B cell (primary cell): Measurements from ENCODE around the gene AGFG2. TPM values are rescaled to one million over a fixed set of nuclear protein-coding genes. Genes with fewer than 3 reads are reported as not detected.

ENCODE experiments used
- ATAC-seq: fragments of 200-7000 bp; cut with Tn5 transposase; one replicate; pipeline ENCODE4 v1.10.0; 2021; ENCODE audit warnings: low read depth, mild to moderate bottlenecking, moderate number of reproducible peaks, moderate library complexity
- CTCF ChIA-PET: fragments of 350-600 bp; sonication (Branson Sonifier 250); formaldehyde crosslinking; loops from one replicate; lab custom pipeline; 2021; ENCODE audit warnings: antibody characterized with exemption, inconsistent platforms; lab: Charles Lee
- POLR2A ChIA-PET: fragments of 350-600 bp; sonication (Branson Sonifier 250); formaldehyde crosslinking; loops from one replicate; lab custom pipeline; 2021; ENCODE audit warnings: antibody characterized with exemption; lab: Charles Lee
- DNase-seq: peaks from one replicate; pipeline ENCODE4 v3.0.0; 2013
- H2AFZ ChIP-seq: 2 replicates; pipeline ENCODE4 v1.6.1; 2012; ENCODE audit warnings: mild to moderate bottlenecking, low read depth, low read length; ENCODE audit not compliant: insufficient read depth, poor library complexity, severe bottlenecking
- H3K27ac ChIP-seq, 2 donors: 1 replicate in 1 of 2; 2 replicates in 1 of 2; pipeline ENCODE4 v1.5.1; 2012 to 2013; ENCODE audit warnings: low read length in 2 of 2, mild to moderate bottlenecking in 2 of 2, moderate library complexity in 1 of 2
- H3K27me3 ChIP-seq, 4 experiments: fragments of 200-600 bp in 1 of 4; sonication (generic) in 1 of 4; replicated peaks in 1 of 4; 1 replicate in 2 of 4; 2 replicates in 2 of 4; pipeline versions ENCODE4 v1.6.1 to v1.7.0; 2013 to 2016; ENCODE audit warnings: low read length in 3 of 4, mild to moderate bottlenecking in 2 of 4, mixed read lengths in 1 of 4, moderate library complexity in 1 of 4; ENCODE audit not compliant: insufficient read depth in 4 of 4, control insufficient read depth in 3 of 4; ENCODE audit errors: control extremely low read depth in 1 of 4
- H3K36me3 ChIP-seq, 2 experiments: replicated peaks in 1 of 2; 1 replicate in 1 of 2; 2 replicates in 1 of 2; pipeline versions ENCODE4 v1.6.1 to v1.7.1; 2013; ENCODE audit warnings: low read length in 1 of 2; ENCODE audit not compliant: insufficient read depth in 2 of 2, control insufficient read depth in 1 of 2; ENCODE audit errors: control extremely low read depth in 1 of 2, extremely low read depth in 1 of 2
- H3K4me1 ChIP-seq, 2 donors: fragments of 200-600 bp in 1 of 2; sonication (generic) in 1 of 2; 1 replicate in 1 of 2; 2 replicates in 1 of 2; pipeline versions ENCODE4 v1.5.1 to v1.6.1; 2013 to 2017; ENCODE audit warnings: low read length in 2 of 2; ENCODE audit not compliant: control insufficient read depth in 2 of 2, insufficient read depth in 2 of 2
- H3K4me2 ChIP-seq: replicated peaks from 2 replicates; pipeline ENCODE3; 2012; ENCODE audit warnings: mild to moderate bottlenecking, low read depth, low read length; ENCODE audit not compliant: poor library complexity, severe bottlenecking
- H3K4me3 ChIP-seq, 5 experiments: fragments of 200-600 bp in 1 of 5; sonication (generic) in 1 of 5; 1 replicate in 3 of 5; 2 replicates in 2 of 5; pipeline versions ENCODE4 v1.5.1 to v1.7.0; 2011 to 2016; ENCODE audit warnings: low read length in 4 of 5, mild to moderate bottlenecking in 4 of 5, low read depth in 2 of 5, control low read depth in 1 of 5, moderate library complexity in 1 of 5; ENCODE audit not compliant: insufficient read depth in 1 of 5; ENCODE audit errors: control extremely low read depth in 1 of 5, extremely low read depth in 1 of 5
- H3K79me2 ChIP-seq: fragments of 200-600 bp; sonication (generic); one replicate; pipeline ENCODE4 v1.6.0; 2016; ENCODE audit warnings: low read length; ENCODE audit not compliant: control insufficient read depth, insufficient read depth
- H3K9ac ChIP-seq: fragments of 200-600 bp; sonication (generic); 2 replicates; pipeline ENCODE4 v1.6.1; 2017; ENCODE audit warnings: mild to moderate bottlenecking, low read length, moderate library complexity
- H3K9me3 ChIP-seq, 3 donors: one replicate each; pipeline versions ENCODE4 v1.6.1 to v1.7.1; 2013; ENCODE audit warnings: low read length in 2 of 3; ENCODE audit not compliant: control insufficient read depth in 2 of 3, insufficient read depth in 1 of 3; ENCODE audit errors: control extremely low read depth in 1 of 3
- H4K20me1 ChIP-seq: 2 replicates; pipeline ENCODE4 v1.6.0; 2012; ENCODE audit warnings: mild to moderate bottlenecking, low read length; ENCODE audit not compliant: insufficient read depth, control insufficient read depth, poor library complexity, severe bottlenecking
- H3K27ac Mint-ChIP-seq: one replicate; pipeline ENCODE4 v1.8.0; 2021; ENCODE audit warnings: mixed read lengths
- H3K27me3 Mint-ChIP-seq: one replicate; pipeline ENCODE4 v1.8.0; 2021; ENCODE audit warnings: mixed read lengths
- H3K4me1 Mint-ChIP-seq: one replicate; pipeline ENCODE4 v1.8.0; 2021; ENCODE audit warnings: mixed read lengths
- H3K4me3 Mint-ChIP-seq: one replicate; pipeline ENCODE4 v1.8.0; 2021; ENCODE audit warnings: mixed read lengths
- H3K9me3 Mint-ChIP-seq: one replicate; pipeline ENCODE4 v1.8.0; 2022; ENCODE audit warnings: mixed read lengths; ENCODE audit not compliant: insufficient read depth
- CTCF ChIP-seq: fragments of 200-600 bp; IDR thresholded peaks from one replicate; pipeline ENCODE4 v1.8.0; 2022; ENCODE audit warnings: antibody characterized with exemption, mild to moderate bottlenecking
- EZH2 ChIP-seq: IDR thresholded peaks from 2 replicates; pipeline ENCODE4 v1.6.1; 2012; ENCODE audit warnings: borderline replicate concordance, low read depth, mild to moderate bottlenecking, moderate library complexity, low read length; ENCODE audit not compliant: insufficient read depth, poor library complexity, severe bottlenecking
- WGBS: methylation state at CpG from one replicate; pipeline ENCODE4 v1.1.5; 2013; ENCODE audit warnings: missing lambda C conversion rate; ENCODE audit not compliant: insufficient coverage; 5-methylcytosine and 5-hydroxymethylcytosine counted together
- intact Hi-C: fragments of 100-400 bp; cut with micrococcal nuclease; formaldehyde crosslinking; loops from one replicate; pipeline ENCODE4 v1.10.0; 2022
- polyA plus RNA-seq: library from polyadenylated mRNA; depleted of rRNA; stranded (reverse); fragments of >200 nt; gene quantifications from 2 replicates; pipeline ENCODE4 v1.2.3, GENCODE V29; 2012
- total RNA-seq, 2 donors: library from RNA; stranded (reverse); fragments of 120-200 nt in 1 of 2; gene quantifications; 1 replicate in 1 of 2; 2 replicates in 1 of 2; pipeline versions ENCODE4 v1.2.3 to v1.2.4, GENCODE V29; 2013 to 2022

The AGFG2 gene
- total and polyA plus RNA-seq, 2 donors (not counting 1 experiment from before 2014, with no cell fraction given): 11.0 TPM

- peak overlapping the region; percentile 98 for H3K4me3 Mint-ChIP-seq
- Histone ChIP-seq H3K27me3 (peaks cover 0 to under 1% (median under 1%) of the 10 kb centered on the region in 4 experiments), H3K79me2 (peaks cover 50% of the 10 kb centered on the region), H2AFZ (no peak overlapping the region), H3K4me1 (peaks cover 27 to 38% of the 10 kb centered on the region in 2 donors), H3K36me3 (peaks cover 0 to 32% of the 10 kb centered on the region in 2 experiments), H3K9ac (peak overlapping the region; percentile 82), H3K27ac (peak overlapping the region; percentile 94 to 97), H3K4me3 (peak overlapping the region; percentile 82 to 93 (median 85)), H3K9me3 (no peaks in the 10 kb centered on the region), H4K20me1 (peaks cover 45% of the 10 kb centered on the region), H3K4me2 (peak overlapping the region; percentile 92)
- peak overlapping the region; percentile 99 for H3K27ac Mint-ChIP-seq
- no peak for ATAC-seq
- intact Hi-C loops: loop anchor here (5.0 kb wide), 1 partner anchor 503 kb away; the partner anchor contains the start of gene ZNF3
- CTCF ChIA-PET: interaction anchor here (0.5 to 11.1 kb wide), 12 partner anchors 22 to 268 kb away, joined by 3 to 226 read pairs (median 6); partner anchors contain the start of genes MOSPD3, POP7 and SLC12A9
- TF ChIP-seq EZH2 (no peak), CTCF (no peak)
- peaks cover 46% of the 10 kb centered on the region for H3K4me1 Mint-ChIP-seq
- no peaks in the 10 kb centered on the region for H3K27me3 Mint-ChIP-seq
- H3K9me3 Mint-ChIP-seq: no peaks in the 10 kb centered on the region
- POLR2A ChIA-PET: interaction anchor here (0.6 to 3.1 kb wide), 21 partner anchors 17 to 502 kb away, joined by 3 to 26 read pairs (median 5); partner anchors contain the start of genes AGFG2, LAMTOR4, MEPCE and MOSPD3
- 1% methylated on average over 13 of the region's 20 CpGs for WGBS
- peak; percentile 62 for DNase-seq
These were observed 45.9 kb downstream of the AGFG2 start for GRCh38 chr7:100584683-100585510.
